Stimulated activated CD4-positive, alpha-beta T cell treated with anti-CD3 and anti-CD28 coated beads, TNF-alpha, amount 100 ng/mL, for 48 hours (primary cell): Measurements from ENCODE around the gene MTMR2.

Experiments used
- DNase-seq, 3 donors: peaks; one replicate each; pipeline ENCODE4 v3.0.0-alpha.2; 2020; ENCODE audit warnings: low read depth in 3 of 3

The MTMR2 gene

DNA sequence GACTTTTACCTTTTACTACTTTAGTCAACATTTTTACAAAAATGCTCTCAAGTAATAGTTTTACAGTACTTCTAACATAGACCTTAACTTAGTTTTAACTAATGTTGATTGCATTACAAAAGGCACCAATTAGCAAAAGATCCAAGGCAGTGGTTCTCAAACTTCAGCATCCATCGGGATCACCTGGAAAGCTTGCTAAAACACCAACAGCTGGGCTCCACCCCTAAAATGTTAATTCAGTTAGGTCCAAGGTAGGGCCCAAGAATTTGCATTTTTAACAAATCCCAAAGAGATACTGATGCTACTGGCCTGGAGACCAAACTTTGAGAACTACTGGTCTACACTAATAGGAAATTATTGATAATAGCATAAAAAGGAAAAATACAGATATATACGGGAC lies 5.9 kb downstream of the MTMR2 start:
- DNase-seq = no peak

DNA sequence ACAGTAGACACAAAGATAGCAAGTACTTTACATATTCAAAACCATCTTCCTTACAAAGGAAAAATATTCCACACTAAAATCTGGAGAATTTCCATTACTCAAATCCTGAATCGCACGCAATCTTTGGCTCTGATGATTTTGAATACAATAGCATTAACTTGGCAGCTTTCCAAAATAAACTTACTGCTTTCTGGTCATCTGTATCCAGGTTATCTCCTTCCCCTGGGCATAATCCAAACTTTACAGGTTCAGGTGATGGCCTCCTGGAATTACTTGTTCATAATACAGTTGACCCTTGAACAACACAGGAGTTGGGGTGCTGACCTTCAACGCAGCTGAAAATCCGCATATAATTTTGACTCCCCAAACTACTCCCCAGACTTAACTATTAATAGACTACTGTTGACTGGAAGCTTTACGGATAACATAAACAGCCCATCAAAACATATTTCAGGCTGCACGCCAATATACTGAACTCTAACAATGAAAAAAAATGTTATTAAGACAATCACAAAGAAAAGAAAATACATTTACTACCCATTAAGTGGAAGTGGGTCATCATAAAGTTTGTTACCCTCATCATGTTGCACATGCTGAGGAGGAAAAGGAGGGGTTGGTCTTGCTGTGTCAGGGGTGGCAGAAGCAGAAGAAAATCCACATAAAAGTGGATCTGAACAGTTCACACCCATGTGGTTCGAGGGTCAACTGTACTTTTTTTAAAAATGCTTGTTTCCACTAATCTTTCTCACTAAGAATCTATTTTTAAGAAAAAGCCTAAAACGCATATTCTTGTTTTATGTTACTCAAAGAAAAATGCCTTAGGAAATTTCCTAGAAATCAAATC lies 6.5 kb downstream of the MTMR2 start:
- DNase-seq = no peak

- no peak for DNase-seq
Measured at GRCh38 chr11:95916049-95916448, 7.9 kb downstream of the MTMR2 start.

GRCh38 chr11:95915051-95915450 lies 8.9 kb downstream of the MTMR2 start:
- DNase-seq = no peak

GRCh38 chr11:95913830-95914615 lies 9.9 kb downstream of the MTMR2 start:
- DNase-seq = no peak

- no peak for DNase-seq
Measured at GRCh38 chr11:95912902-95913560, 10.9 kb downstream of the MTMR2 start.

GRCh38 chr11:95911369-95911759 lies 12.5 kb downstream of the MTMR2 start:
- DNase-seq = no peak

DNA sequence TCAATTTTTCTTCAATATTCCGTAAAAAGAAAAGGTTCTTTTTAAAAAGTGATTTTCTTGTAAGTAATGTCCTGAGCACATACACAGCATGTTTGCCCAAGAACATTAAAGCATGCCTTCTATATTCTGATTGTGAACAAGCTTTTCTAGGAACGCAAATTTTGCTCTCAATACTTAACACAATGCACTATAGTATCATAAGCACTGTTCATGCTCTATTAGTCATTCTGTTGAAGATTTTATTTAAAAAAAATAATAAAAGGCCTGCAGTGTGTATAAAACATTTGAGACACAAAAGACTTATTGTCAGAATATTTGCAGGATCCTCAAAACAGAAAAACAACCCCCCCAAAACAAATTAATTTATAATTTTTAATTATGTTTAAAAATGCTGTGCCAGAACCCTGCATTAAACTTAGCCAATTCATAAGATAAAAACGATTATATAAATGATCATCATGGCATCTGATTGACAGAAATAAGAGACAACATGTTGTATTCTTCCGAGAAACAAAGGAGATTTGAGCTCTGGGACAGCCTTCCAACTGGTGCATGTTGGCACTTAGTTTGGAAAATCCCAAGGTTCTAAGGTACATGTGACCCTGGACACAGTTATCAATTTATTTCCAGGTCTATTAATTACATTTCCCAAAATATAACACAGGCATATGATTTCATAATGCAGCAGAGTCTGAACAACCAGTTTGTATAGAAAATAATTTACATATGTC lies 13.1 kb downstream of the MTMR2 start:
- no peak for DNase-seq

GRCh38 chr11:95908826-95909225 lies 15.1 kb downstream of the MTMR2 start:
- no peak for DNase-seq

- no peak for DNase-seq
Measured at GRCh38 chr11:95907476-95907875, 16.4 kb downstream of the MTMR2 start.

- DNase-seq = no peak
Measured at GRCh38 chr11:95904009-95904650, 19.8 kb downstream of the MTMR2 start.

GRCh38 chr11:95898782-95899181 lies 25.1 kb downstream of the MTMR2 start:
- DNase-seq = no peak

- DNase-seq = no peak
Measured at GRCh38 chr11:95897731-95898130, 26.2 kb downstream of the MTMR2 start.

- DNase-seq = no peak
Measured at GRCh38 chr11:95895815-95896214, 28.1 kb downstream of the MTMR2 start.

DNA sequence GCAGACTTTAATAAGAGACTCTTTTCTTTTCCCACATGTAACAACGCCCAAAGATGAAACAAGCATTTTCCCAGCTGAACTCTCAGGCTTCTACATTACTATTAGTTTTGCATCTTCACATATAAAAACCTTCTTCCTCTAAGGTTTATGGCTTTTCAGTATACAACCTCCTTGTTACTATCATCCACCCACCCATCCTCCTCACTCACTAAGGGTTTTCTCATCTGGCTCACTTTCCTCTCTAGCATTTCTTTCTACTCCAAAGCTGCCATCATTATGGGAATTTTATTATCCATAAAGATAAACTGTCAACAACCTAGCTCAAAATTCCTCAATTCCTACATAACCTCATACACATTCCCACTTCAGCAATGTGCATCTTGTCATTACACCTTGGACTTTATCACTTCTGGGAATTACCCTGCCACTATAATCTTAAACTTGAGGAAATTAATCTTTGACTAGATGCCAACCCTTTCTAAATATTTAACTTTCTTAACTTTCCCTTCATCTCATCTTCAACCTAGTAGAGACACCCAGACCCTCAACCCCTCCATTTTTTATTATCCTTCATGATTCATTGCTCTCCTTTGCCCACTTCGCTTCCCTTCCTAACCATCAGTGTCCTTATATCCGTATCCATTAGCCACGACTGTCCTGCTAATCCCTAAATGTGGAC lies 30.9 kb downstream of the MTMR2 start:
- no peak for DNase-seq

DNA sequence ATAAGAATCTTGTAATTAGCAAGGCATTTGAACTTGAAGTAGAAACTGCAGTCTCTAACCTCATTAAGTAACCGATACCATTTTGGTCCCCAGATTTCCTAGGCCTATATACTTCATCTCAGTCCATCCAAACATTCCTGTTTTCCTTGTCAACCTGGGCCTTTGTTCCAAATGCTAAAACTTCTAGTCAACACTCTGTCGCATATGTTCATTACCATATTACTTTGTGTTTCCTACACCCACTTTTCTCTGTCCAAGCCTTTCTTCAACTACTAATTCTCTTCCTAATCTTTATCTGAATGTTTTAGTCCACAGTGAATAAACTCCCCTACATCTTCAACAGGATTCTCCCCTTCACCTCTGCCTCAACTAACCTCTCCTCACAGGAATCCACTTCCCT lies 31.4 kb downstream of the MTMR2 start:
- DNase-seq = no peak

DNA sequence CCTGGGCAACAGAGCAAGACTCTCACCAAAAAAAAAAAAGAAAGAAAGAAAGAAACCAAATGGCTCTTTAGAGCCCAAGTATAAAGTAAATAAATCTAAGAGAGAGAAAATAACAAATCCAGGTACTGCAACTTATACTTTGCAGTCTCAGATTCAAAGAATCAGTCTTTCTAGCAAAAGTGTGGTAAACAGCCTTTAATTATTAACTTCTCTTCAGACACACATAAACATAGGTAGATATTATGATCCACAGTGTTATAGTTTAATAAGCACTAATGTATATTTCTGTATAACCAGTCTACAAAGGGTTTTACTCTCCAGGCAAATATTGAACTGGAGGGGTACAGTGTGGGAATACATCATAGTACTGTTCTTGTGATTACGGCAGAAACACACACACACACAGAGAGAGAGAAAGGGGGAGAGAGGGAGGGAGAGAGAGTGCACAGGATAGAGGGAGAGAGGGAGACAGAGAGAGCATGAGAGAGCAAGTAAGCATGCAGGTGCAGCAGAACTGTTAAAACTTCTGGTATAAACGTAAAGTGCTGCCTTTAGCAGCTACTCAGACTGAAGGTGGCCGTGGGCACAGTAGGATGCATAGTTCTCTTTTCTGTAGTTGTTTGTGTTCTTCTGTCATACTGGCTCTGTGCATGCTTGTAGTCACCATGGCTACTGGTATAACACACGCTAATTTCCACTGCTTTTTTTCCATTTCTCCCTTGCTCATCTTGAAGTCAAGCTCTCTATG lies 32.3 kb downstream of the MTMR2 start:
- DNase-seq = no peak

GRCh38 chr11:95888852-95889251 lies 35.1 kb downstream of the MTMR2 start:
- DNase-seq = no peak

GRCh38 chr11:95888439-95888838 lies 35.5 kb downstream of the MTMR2 start:
- DNase-seq = no peak

- no peak for DNase-seq
Measured at GRCh38 chr11:95886462-95886861, 37.4 kb downstream of the MTMR2 start.
